ENCODE measurements around the gene USP17L5.
"Not testable (repeated sequence)": the region's sequence is repeated elsewhere in the genome, so short reads cannot be mapped to it uniquely, and the experiment has no call there.

USP17L5 gene, protein sequence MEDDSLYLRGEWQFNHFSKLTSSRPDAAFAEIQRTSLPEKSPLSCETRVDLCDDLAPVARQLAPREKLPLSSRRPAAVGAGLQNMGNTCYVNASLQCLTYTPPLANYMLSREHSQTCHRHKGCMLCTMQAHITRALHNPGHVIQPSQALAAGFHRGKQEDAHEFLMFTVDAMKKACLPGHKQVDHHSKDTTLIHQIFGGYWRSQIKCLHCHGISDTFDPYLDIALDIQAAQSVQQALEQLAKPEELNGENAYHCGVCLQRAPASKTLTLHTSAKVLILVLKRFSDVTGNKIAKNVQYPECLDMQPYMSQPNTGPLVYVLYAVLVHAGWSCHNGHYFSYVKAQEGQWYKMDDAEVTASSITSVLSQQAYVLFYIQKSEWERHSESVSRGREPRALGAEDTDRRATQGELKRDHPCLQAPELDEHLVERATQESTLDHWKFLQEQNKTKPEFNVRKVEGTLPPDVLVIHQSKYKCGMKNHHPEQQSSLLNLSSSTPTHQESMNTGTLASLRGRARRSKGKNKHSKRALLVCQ

GRCh38 chr4:9339103-9339502, at the start of gene USP17L5:
TSS of gene USP17L5 (plus strand) at chr4:9339403. CDS start at chr4:9339403, 0 bp downstream.
- not testable (repeated sequence) for DNase-seq

GRCh38 chr4:9324191-9324590, 15.0 kb upstream of the USP17L5 start:
- DNase-seq: not testable (repeated sequence)

- not testable (repeated sequence) for DNase-seq
These were observed 14.3 kb upstream of the USP17L5 start, which contains the start of gene USP17L24 for GRCh38 chr4:9324865-9325264. TSS of gene USP17L24 (plus strand) at chr4:9325165. CDS start at chr4:9325165, 0 bp downstream.

GRCh38 chr4:9329611-9330010, 9.6 kb upstream of the USP17L5 start, which contains the start of gene USP17L25:
TSS of gene USP17L25 (plus strand) at chr4:9329911. CDS start at chr4:9329911, 0 bp downstream.
- not testable (repeated sequence) for DNase-seq

- DNase-seq: not testable (repeated sequence)
These were observed 4.8 kb upstream of the USP17L5 start, which contains the start of gene USP17L26 for GRCh38 chr4:9334358-9334757. TSS of gene USP17L26 (plus strand) at chr4:9334658. CDS start at chr4:9334658, 0 bp downstream.

DNA sequence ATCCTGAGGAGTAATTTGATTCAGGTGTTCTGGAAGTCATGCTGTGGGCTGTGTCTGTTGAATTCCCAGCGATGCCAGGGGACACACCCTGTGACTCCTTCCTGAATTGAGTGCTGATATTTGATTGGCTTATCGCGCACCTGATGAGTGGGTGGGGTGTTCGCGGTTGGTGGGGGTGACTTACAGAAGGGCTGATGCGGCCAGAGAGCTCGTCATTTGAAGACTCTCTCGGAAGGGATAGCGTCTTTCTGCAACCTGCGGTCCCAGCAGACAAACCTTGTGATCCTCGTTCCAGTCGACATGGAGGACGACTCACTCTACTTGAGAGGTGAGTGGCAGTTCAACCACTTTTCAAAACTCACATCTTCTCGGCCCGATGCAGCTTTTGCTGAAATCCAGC, 4.6 kb downstream of the USP17L5 start, which contains the start of gene USP17L27:
USP17L27 (plus strand) TSS at position 301 of the 400 bp plus-strand sequence; CDS start at position 301, 0 bp downstream.
- DNase-seq: not testable (repeated sequence)

GRCh38 chr4:9348593-9348992, 9.4 kb downstream of the USP17L5 start, which contains the start of gene USP17L28:
TSS of gene USP17L28 (plus strand) at chr4:9348893. CDS start at chr4:9348893, 0 bp downstream.
- DNase-seq: not testable (repeated sequence)

DNA sequence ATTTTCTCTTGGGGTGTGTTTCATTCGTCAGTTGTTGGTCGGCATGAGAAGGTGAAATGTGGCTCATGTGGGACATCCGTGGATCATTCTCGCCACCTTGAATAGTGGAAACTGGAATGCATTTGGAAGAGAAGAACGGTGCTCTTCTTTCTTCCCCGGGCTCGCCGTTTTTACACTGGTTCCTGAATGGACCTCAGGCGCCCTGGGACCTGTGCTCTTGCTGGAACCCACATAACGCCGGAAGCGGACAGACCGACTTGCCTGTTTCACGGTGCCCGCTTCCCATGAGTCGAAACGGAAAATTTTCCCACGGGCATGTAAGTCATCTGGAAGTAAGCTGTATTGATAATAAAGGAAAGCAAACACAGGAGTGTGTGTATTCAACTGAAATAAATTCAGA, 11.7 kb downstream of the USP17L5 start:
- not testable (repeated sequence) for DNase-seq

- not testable (repeated sequence) for DNase-seq
These were observed 14.1 kb downstream of the USP17L5 start, which contains the start of gene USP17L29 for GRCh38 chr4:9353338-9353737. TSS of gene USP17L29 (plus strand) at chr4:9353638. CDS start at chr4:9353638, 0 bp downstream.

DNA sequence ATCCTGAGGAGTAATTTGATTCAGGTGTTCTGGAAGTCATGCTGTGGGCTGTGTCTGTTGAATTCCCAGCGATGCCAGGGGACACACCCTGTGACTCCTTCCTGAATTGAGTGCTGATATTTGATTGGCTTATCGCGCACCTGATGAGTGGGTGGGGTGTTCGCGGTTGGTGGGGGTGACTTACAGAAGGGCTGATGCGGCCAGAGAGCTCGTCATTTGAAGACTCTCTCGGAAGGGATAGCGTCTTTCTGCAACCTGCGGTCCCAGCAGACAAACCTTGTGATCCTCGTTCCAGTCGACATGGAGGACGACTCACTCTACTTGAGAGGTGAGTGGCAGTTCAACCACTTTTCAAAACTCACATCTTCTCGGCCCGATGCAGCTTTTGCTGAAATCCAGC, 23.6 kb downstream of the USP17L5 start, which contains the start of gene USP17L30:
USP17L30 (plus strand) TSS at position 301 of the 400 bp plus-strand sequence; CDS start at position 301, 0 bp downstream.
- not testable (repeated sequence) for DNase-seq

GRCh38 chr4:9379881-9380280, 40.7 kb downstream of the USP17L5 start:
- DNase-seq: not testable (repeated sequence)

DNA sequence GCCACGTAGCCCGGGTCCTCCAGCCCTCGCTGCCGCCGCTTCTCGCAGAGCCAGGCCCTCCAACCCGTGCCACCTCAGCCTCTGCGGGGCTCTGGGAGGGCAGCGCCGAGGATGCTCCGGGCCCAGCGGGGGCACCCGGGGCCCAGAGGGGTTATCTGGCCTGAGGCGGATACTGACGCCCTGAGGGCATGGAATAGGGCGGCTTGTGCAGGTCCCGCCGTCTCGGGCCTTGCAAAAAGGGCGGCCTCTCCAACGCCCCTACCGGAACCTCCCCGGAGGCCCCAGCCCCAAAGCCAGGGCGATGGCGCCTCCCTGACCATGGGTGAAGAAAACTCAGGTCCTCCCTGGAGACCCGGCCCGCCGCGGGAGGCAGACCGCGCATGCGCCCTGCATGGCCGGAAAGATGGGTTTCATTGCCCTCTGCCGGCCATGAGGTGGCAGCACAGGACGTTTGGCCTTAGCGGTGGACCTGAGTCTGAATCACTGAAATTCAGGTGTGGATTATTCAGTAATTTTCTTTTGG, 41.9 kb downstream of the USP17L5 start:
- not testable (repeated sequence) for DNase-seq

- DNase-seq: no peak
These were observed 44.9 kb downstream of the USP17L5 start for GRCh38 chr4:9384126-9384525.

- DNase-seq: not testable (repeated sequence)
These were observed 49.8 kb downstream of the USP17L5 start for GRCh38 chr4:9389001-9389400.

All from cortex of kidney (tissue), 1 donor.